Kidney glomerular epithelial cell (primary cell): ENCODE results near the gene RPL38.

Experiments
- DNase-seq: peaks from one replicate; lab custom pipeline; 2025; lab: John Stamatoyannopoulos, UW

RPL38 gene

GRCh38 chr17:74203439-74204240, at the start of gene RPL38:
Gene RPL38 (plus strand): TSS chr17:74203678. CDS start chr17:74203956, 278 bp downstream.
- peak; percentile 95 for DNase-seq

DNA sequence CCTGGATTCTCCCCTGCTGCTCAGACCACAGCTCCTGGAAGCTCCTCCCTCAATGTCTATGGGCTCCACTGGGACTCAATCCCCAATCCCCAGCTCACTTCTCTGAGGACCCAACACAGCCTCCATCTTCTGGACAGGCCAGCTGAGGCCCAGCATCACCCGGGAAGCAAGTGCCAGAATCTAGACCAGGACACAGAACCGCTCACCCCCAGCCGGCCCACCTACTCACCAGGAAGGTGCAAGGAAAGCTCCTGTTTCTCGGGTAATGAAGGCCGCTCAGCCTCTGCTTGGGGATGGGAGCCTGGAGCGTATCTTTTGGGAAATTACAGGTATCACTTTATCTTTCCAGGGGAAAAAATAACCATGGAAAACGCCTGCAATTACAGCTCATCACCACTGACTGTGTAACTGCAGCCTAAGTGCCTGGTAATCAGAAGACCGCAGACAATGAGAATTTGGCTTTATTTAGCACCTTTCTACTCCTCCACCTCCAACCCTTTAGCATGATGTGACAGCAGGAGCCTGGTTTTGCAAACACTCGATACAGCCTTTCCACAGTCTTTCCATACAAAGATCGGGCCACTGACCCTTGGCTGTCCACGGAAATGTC, 49.6 kb upstream of the RPL38 start:
- DNase-seq = no peak

DNA sequence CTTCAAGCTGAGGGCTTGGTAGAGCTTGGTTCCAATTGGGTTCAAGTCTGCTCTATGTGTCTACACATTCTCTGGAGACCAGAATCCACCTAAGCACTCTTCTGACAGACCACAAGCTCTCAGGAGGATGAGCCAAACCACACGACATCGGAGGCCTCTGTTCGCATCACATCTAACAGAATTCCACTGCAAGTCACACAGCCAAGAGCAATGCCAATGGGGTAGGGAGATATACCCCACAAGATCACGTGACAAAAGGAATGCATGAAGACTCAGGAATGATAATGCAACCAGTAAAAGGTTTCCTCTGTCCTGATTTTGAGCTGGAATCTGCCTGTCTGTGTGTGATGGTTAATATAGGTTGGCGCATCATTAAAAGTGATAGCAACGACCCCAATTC, 46.6 kb upstream of the RPL38 start:
- no peak for DNase-seq

DNA sequence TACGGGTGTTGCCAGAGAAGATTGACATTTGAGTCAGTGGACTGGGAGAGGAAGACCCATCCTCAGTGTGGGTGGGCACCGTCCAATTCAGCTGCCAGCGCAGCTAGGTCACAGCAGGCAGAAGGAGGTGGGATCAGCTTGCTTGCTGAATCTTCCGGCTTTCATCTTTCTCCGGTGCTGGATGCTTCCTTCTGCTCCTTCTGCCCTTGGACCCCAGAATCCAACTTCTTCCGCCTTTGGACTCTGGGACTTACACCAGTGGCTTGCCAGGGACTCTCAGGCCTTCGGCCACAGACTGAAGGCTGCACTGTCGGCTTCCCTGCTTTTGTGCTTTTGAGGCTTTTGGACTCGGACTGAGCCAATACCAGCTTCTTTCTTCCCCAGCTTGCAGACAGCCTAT, 46.1 kb upstream of the RPL38 start:
- DNase-seq = no peak

GRCh38 chr17:74158761-74159160, 44.7 kb upstream of the RPL38 start:
- DNase-seq = no peak

DNA sequence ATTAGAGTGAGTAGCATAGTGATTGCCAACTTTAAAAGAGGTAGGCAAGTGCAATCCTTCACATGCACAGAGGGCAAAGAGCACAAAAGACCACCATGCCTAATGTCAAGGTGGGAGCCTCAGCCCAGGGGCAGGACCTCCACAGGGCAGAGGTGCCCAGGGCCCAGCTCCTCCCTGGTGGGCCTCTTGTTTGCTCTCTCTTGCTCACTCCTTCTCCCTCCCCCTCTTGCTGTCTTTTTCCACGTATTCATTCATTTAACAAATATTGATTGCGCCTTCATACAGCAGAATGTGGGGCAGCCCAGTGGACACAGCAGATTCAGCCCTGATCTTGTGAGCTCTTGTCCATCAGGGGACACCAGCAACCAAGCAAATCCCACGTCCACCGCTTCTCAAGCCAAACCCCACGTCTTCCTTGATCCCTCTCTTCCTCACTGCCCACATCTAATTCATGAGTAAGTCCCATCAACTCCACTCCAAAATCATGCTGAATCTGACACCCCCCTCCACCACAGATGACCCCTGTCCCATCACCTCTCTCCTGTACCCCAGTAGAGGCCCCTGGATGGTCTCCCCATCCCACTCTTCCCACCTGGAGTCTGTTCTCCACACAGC, 44.1 kb upstream of the RPL38 start:
- no peak for DNase-seq

GRCh38 chr17:74160656-74161502, 42.6 kb upstream of the RPL38 start:
- no peak for DNase-seq

DNA sequence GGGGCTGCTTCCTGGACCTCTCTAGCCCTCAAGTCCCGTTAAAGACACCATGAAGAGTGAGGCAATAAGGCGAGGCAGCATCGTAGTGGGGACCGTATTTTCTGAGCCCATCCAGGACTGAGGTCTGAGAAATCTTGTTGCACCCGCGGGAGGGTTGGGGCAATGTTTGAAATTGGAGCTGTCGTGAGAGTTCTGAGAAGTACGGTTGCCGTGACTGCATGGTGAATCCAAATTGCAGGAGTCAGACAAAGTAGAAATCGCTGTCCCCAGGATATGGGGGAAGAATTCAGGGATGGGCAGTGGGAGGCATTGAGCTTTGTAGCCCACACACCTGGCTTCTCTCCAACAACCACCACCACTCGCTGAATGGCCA, 42.0 kb upstream of the RPL38 start:
- DNase-seq = no peak

DNA sequence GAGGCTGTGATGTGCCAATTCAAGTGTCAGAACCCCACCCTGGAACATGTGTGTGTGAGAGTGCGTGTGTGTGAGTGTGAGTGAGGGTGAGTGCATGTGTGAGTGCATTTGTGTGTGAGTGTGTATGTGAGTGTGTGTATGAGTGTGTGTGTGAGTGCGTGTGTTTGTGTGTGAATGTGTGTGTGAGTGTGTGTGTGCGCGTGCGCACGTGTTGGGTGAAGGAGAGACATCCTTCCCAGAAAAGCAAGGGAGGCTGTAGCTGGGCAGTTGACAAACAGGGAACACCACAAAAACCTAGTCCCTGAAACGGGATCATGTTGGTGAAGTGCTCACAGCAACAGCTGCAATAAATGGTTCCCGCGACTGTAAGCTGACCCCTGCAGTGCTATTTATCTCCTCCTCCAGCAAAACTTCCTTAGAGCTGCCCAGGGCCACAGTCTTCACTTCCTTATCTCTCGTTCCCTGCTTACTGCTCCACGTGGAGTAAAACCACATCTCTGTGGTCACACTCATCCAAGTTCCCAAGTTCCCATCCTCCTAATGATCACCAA, 40.1 kb upstream of the RPL38 start:
- no peak for DNase-seq

- DNase-seq = no peak
These were observed 39.6 kb upstream of the RPL38 start for GRCh38 chr17:74163836-74164235.

DNA sequence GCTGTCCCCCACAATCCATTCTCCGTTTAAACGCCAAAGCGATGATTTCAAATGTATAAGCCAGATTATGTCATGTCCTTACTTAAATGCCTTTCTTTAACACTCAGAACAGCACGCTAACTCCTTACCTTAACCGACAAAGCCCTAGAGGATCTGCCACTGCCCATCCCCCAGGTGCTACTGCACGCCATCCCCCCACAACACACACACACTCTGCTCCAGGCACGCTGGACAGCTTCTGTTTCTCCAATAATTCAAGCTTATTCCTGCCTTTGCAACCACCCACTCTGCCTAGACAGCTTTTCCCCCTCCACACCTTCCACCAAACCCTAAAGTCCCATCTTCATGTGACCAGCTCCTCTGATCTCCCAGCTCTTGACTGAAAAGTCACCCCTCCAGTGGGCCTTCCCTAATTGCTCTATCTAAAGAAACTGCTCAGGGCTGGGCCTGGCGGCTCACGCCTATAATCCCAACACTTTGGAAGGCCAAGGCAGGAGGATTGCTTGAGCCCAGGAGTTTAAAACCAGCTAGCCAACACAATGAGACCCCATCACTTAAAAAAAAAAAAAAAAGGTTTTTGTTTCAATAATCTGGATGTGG, 38.9 kb upstream of the RPL38 start:
- no peak for DNase-seq

GRCh38 chr17:74165797-74166365, 37.6 kb upstream of the RPL38 start:
- no peak for DNase-seq

GRCh38 chr17:74170924-74171323, 32.6 kb upstream of the RPL38 start:
- no peak for DNase-seq

DNA sequence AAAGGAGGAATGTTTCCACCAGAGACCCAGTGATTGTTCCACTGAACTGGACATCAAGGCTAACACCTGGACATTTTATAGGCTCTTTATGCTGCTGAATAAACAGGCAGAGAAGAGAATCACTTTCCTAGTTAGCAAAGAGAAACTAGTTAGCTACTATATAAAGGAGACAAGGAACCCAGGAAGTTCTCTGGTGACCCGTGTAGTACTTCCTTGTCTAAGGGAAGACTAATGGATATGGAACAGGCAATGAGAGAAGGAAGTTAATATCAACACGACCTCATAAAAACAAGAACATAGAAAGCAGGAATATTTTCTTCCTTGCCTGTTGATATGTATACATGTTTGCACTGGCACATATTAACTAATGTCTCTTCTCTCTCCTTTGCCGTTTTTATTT, 30.8 kb upstream of the RPL38 start:
- DNase-seq = no peak

DNA sequence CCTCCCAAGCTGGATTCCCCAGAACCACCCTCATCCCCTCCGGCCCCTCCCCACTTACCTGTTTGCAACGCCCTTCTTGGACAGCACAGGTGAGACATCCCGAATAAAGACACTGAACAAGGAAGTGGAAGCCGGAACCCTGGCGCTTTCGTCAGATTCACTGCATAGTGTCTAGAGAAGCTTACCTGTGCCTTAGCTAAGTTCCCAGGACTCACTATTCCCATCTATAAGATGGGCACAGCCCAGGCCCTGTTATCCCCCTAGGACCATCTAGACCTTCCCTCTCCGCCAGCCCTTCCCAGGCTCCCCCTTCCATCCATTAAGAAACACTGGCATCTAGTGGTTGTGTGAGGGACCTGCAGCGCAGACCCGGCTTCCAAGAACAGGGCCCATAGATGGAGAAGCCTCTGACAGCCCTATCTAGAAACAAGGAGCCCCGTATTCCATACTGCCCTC, 26.9 kb upstream of the RPL38 start:
- DNase-seq = peak; percentile 35

- DNase-seq = peak; percentile 43
These were observed 26.4 kb upstream of the RPL38 start for GRCh38 chr17:74177018-74177450.

DNA sequence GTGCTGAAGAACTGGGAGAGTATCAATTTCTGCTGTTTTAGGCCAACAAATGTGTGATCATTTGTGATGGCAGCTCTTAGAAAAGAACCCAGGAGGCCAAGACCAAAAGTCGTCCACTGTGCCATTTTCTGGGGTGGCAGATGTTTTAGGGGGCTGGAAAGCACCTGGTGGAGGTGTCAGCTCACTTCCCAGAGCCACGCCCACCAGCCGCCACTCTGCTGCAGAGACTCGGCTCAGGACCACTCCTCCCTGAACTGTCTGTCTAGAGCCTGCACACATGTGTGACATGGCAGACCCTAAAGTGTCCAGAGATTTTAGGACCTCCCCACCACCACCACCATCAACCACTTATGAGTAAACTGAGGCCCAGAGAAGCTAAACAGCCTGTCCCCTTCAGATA, 23.9 kb upstream of the RPL38 start:
- no peak for DNase-seq

DNA sequence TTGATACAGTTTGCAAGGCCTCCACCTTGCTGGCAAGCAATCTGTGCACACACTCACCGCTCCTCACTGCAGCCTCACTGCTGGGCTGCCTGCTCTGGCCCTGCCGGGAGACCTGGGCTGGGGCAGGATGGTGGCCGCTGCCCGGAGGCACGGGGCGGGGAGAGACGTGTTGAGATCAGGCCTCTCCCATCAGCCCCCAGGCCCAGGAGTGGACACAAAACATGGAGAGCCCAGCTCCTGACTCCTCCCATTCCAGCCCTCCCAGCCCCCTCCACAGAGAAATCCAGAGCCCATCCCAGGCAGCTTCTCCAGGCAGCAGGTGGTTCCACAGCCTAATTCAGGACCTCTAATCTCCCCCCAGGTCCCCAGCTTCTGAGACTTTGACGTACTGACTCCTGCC, 23.1 kb upstream of the RPL38 start:
- DNase-seq = no peak

DNA sequence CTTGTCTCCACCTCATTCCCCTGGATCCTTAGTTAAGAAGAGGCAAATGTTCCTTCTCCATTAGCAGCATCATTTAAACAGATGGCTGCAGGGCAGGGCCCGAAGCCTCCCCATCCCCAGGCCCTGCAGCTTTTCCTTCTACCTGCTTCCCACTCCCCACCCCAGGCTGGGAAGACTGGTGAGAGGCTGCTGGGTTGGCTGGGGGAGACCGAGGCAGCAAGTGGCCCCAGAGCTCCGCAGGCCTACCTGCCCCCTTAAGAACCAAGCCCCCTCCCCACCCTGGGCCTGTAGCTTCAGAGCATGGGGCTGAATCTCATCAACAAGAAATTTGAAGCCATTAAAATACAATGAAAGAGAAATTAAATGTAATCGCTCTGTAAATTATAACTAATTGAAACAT, 22.1 kb upstream of the RPL38 start:
- DNase-seq = no peak

- DNase-seq = no peak
These were observed 21.3 kb upstream of the RPL38 start for GRCh38 chr17:74182041-74182723.

DNA sequence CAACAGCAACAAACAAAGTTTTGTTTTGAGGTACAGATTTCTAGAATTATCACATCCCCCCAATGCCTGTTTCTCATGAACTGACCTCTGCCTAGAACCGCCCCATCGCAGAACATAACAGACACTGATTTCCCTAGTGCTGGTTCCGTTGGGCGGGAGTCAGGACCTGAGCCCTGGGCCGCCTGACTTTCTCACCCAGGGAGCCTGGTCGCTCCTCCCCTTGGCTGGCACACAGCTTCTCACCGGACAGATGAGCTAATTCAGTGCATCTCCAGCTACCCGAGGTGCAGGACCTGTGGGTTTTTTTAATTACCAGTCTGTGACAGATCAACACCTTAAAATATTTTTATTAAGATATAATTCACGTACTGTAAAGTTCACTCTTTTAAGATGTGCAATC, 20.1 kb upstream of the RPL38 start:
- no peak for DNase-seq
